Activated CD4-positive, alpha-beta T cell treated with anti-CD3 and anti-CD28 coated beads, Interleukin-2, amount 50 U/mL, for 48 hours (primary cell): ENCODE results near the gene FOXO4.
"Not testable (repeated sequence)": the region's sequence is repeated elsewhere in the genome, so short reads cannot be mapped to it uniquely, and the experiment has no call there.

Experiments used
- DNase-seq, 2 experiments: peaks; one replicate each; pipeline ENCODE4 v3.0.0-alpha.2; 2020

The FOXO4 gene

GRCh38 chrX:71095555-71095980, at the start of gene FOXO4:
Gene FOXO4 (plus strand): TSS chrX:71095851. CDS start chrX:71096529, 678 bp downstream.
- DNase-seq = peak; percentile 83 to 87

- DNase-seq = not testable (repeated sequence)
Measured at GRCh38 chrX:71047891-71048290, 47.8 kb upstream of the FOXO4 start.

GRCh38 chrX:71052721-71053120, 42.9 kb upstream of the FOXO4 start:
- no peak for DNase-seq

GRCh38 chrX:71053217-71053621, 42.4 kb upstream of the FOXO4 start:
- DNase-seq = peak in 1 of 2 experiments; percentile 5

GRCh38 chrX:71056867-71057266, 38.8 kb upstream of the FOXO4 start:
- no peak for DNase-seq

GRCh38 chrX:71057848-71058530, 37.7 kb upstream of the FOXO4 start:
- no peak for DNase-seq

GRCh38 chrX:71060127-71060526, 35.5 kb upstream of the FOXO4 start:
- DNase-seq = no peak

- DNase-seq = peak in 1 of 2 experiments; percentile 11
Measured at GRCh38 chrX:71067089-71067488, 28.6 kb upstream of the FOXO4 start.

GRCh38 chrX:71067712-71068043, 28.0 kb upstream of the FOXO4 start:
- DNase-seq = peak in 1 of 2 experiments; percentile 1

- DNase-seq = peak; percentile 81 to 86
Measured at GRCh38 chrX:71068044-71068918, 27.4 kb upstream of the FOXO4 start, which contains the start of gene SNX12. Gene SNX12 (minus strand): TSS chrX:71068334. CDS start chrX:71068306, 28 bp downstream.

GRCh38 chrX:71070531-71070930, 25.1 kb upstream of the FOXO4 start:
- no peak for DNase-seq

GRCh38 chrX:71081330-71082123, 14.1 kb upstream of the FOXO4 start:
- no peak for DNase-seq

- DNase-seq = no peak
Measured at GRCh38 chrX:71082124-71082647, 13.5 kb upstream of the FOXO4 start.

- DNase-seq = no peak
Measured at GRCh38 chrX:71082822-71083221, 12.8 kb upstream of the FOXO4 start.

- DNase-seq = no peak
Measured at GRCh38 chrX:71085900-71086299, 9.8 kb upstream of the FOXO4 start.

GRCh38 chrX:71091263-71091662, 4.4 kb upstream of the FOXO4 start:
- no peak for DNase-seq

- no peak for DNase-seq
Measured at GRCh38 chrX:71095033-71095432, 618 bp upstream of the FOXO4 start.

GRCh38 chrX:71095981-71096759, 519 bp downstream of the FOXO4 start:
- no peak for DNase-seq

GRCh38 chrX:71096760-71097032, 1.0 kb downstream of the FOXO4 start:
- no peak for DNase-seq

- peak; percentile 66 to 75 for DNase-seq
Measured at GRCh38 chrX:71098302-71098701, 2.7 kb downstream of the FOXO4 start.

GRCh38 chrX:71098951-71099506, 3.4 kb downstream of the FOXO4 start:
- DNase-seq = no peak

GRCh38 chrX:71099736-71100135, 4.1 kb downstream of the FOXO4 start:
- no peak for DNase-seq
